MCF 10A (cell line): ENCODE measurements around the gene ZNF862. TPM values are rescaled to one million over a fixed set of nuclear protein-coding genes. Genes with fewer than 3 reads are reported as not detected.

Experiments used
- BruUV-seq: library from RNA; stranded (reverse); fragments of 400-500 nt; replicated peaks from 2 replicates; lab custom pipeline; 2021; lab: Mats Ljungman, UMichigan
- CTCF ChIA-PET: fragments of 300-600 bp; sonication (Branson Sonifier 250); formaldehyde crosslinking; extraction: SDS; loops from one replicate; lab custom pipeline; 2021; ENCODE audit warnings: antibody characterized with exemption, inconsistent platforms; lab: Yijun Ruan, JAX
- POLR2A ChIA-PET: fragments of 300-600, 350-650 bp; sonication (Branson Sonifier 250); formaldehyde crosslinking; extraction: SDS; loops from one replicate; lab custom pipeline; 2020; ENCODE audit warnings: antibody characterized with exemption, inconsistent platforms; lab: Yijun Ruan, JAX
- DNase-seq: peaks from one replicate; pipeline ENCODE4 v3.0.0-alpha.2; 2018; ENCODE audit not compliant: unreplicated experiment
- H3K27ac Mint-ChIP-seq: one replicate; pipeline ENCODE4 v1.8.0; 2022; ENCODE audit warnings: mild to moderate bottlenecking, low read depth, mixed read lengths; ENCODE audit not compliant: unreplicated experiment
- H3K27me3 Mint-ChIP-seq: one replicate; pipeline ENCODE4 v1.8.0; 2022; ENCODE audit warnings: mixed read lengths; ENCODE audit not compliant: insufficient read depth, unreplicated experiment
- H3K36me3 Mint-ChIP-seq: one replicate; pipeline ENCODE4 v1.8.0; 2022; ENCODE audit warnings: mild to moderate bottlenecking, moderate library complexity, mixed read lengths; ENCODE audit not compliant: insufficient read depth, unreplicated experiment
- H3K4me1 Mint-ChIP-seq: one replicate; pipeline ENCODE4 v1.8.0; 2022; ENCODE audit warnings: mixed read lengths; ENCODE audit not compliant: insufficient read depth, unreplicated experiment
- H3K4me3 Mint-ChIP-seq: one replicate; pipeline ENCODE4 v1.8.0; 2022; ENCODE audit warnings: mild to moderate bottlenecking, moderate library complexity, mixed read lengths; ENCODE audit not compliant: unreplicated experiment
- H3K9me3 Mint-ChIP-seq: one replicate; pipeline ENCODE4 v1.8.0; 2022; ENCODE audit warnings: mixed read lengths; ENCODE audit not compliant: unreplicated experiment
- intact Hi-C: fragments of 100-400 bp; cut with micrococcal nuclease; formaldehyde crosslinking; loops from 2 replicates; pipeline ENCODE4 v1.14.1; 2022
- total RNA-seq: library from RNA; stranded (reverse); gene quantifications from 2 replicates; pipeline ENCODE4 v1.2.3, GENCODE V29; 2022
- TF ChIP-seq, protein P1 (sequence below): fragments of 200-600 bp; IDR thresholded peaks from one replicate; pipeline ENCODE4 v1.8.0; 2022; ENCODE audit warnings: antibody characterized with exemption, mild to moderate bottlenecking; ENCODE audit not compliant: unreplicated experiment

The ZNF862 gene
- total RNA-seq, 1 experiment from 2014 or later, result 17.4 TPM

DNA sequence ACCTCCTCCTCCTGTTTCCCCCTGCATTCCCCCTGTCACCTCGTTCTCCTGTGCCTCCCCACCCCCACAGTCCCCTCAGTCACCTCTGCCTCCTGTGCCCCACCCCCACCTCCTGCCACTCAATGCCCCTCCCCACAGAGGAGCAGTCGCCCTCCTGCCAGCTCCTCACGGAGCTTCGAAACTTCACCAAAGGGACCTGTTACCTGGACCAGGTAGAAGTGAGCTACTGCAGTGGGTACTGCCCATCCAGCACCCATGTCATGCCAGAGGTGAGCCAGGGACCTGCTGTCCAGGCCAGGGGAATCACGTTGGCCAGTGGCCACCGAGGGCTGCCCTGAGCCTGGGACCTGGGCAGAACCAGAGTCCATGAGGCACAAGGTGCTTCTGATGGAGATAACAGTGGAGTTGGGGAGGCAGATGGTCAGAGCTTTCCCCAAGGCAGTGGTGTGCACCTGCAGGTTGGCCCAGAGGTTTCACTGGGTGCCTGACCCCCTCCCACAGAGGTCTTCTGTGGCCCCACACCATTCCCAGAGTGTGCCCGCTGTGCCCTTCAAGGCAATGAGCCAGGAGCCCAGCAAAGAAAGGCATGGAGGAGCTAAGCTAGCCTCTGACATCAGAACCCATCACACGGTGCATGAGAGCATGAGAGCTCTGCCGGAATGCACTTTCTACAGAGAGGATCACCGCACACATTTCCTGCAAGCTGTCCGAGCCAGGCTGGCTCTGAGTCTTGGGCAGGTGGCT, 7.0 kb upstream of the ZNF862 start:
- intact Hi-C loops, result no loop called here
- no peaks in the 10 kb centered on the region for H3K36me3 Mint-ChIP-seq
- H3K4me1 Mint-ChIP-seq, result no peaks in the 10 kb centered on the region
- no peak for DNase-seq
- ChIA-PET CTCF (interaction anchor here (0.6 kb wide), 3 partner anchors 43 to 422 kb away, joined by 3 to 4 read pairs (median 3); no protein-coding TSS in a partner anchor), POLR2A (no interaction called here)
- H3K4me3 Mint-ChIP-seq, result no peak overlapping the region
- TF ChIP-seq, protein P1, sequence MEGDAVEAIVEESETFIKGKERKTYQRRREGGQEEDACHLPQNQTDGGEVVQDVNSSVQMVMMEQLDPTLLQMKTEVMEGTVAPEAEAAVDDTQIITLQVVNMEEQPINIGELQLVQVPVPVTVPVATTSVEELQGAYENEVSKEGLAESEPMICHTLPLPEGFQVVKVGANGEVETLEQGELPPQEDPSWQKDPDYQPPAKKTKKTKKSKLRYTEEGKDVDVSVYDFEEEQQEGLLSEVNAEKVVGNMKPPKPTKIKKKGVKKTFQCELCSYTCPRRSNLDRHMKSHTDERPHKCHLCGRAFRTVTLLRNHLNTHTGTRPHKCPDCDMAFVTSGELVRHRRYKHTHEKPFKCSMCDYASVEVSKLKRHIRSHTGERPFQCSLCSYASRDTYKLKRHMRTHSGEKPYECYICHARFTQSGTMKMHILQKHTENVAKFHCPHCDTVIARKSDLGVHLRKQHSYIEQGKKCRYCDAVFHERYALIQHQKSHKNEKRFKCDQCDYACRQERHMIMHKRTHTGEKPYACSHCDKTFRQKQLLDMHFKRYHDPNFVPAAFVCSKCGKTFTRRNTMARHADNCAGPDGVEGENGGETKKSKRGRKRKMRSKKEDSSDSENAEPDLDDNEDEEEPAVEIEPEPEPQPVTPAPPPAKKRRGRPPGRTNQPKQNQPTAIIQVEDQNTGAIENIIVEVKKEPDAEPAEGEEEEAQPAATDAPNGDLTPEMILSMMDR, result no peak
- no TSS peak for BruUV-seq
- H3K9me3 Mint-ChIP-seq, result no peaks in the 10 kb centered on the region
- H3K27me3 Mint-ChIP-seq, result peaks cover 32% of the 10 kb centered on the region
- H3K27ac Mint-ChIP-seq, result no peak overlapping the region

DNA sequence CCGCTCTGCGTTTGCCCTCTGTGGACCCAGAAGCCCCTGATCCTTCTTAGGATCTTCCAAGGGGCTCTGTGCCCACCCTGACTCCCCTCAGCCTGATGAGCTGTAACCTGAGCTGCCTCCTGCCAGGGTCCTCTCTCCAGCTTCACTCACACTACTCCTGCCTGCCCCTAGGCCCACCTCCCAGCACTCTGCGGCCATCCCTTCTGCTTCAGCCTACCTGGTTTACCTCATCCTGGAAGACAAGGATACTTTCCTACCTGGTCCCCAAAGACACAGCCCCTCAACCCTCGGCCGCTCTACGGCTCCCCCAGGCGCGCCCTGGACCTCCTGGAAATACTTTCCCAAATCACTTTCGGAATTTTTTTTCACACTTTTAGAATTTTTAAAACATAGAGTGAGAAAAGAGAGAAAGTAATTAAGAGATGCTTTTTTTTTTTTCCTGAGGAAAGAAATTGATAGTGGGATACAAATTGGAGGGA, 6.4 kb upstream of the ZNF862 start:
- Mint-ChIP-seq H3K4me1 (no peaks in the 10 kb centered on the region), H3K27me3 (peaks cover 32% of the 10 kb centered on the region), H3K36me3 (no peaks in the 10 kb centered on the region), H3K9me3 (no peaks in the 10 kb centered on the region), H3K27ac (no peak overlapping the region), H3K4me3 (no peak overlapping the region)
- no peak for DNase-seq
- intact Hi-C loops, result no loop called here
- CTCF ChIA-PET, result interaction anchor here (0.6 kb wide), 2 partner anchors 43 to 51 kb away, joined by 3 to 4 read pairs; no protein-coding TSS in a partner anchor
- POLR2A ChIA-PET, result no interaction called here
- no TSS peak for BruUV-seq
- TF ChIP-seq, protein P1, result no peak

DNA sequence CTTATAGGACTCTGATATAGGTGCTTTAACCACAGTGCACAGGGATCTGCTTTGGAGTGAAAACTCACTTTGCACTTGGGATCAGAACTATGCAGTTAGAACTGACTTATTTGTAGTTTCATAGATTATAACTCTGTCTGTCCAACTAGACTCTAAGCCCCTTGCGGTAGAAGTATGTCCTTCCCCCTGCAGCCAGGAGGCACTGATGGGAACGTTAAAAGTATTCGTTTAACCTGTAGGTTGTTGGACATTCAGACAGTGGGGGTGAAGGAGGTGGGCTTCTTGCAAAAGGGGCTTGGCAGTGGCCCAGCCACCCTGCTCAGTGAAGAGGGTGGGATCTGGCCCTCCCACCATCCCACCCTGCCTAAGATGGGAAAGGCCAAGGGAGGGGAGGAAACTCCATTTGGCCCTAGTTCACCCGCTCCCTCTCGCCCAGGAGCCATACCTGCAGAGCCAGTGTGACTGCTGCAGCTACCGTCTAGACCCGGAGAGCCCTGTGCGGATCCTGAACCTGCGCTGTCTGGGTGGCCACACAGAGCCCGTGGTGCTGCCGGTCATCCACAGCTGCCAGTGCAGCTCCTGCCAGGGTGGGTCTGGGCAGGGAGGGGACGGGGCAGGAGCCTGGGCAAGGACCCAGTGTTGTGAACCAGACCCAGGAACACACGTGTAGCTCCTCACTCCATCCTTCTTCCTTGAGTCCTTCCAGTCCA, 5.7 kb upstream of the ZNF862 start:
- Mint-ChIP-seq H3K4me3 (no peak overlapping the region), H3K27ac (no peak overlapping the region), H3K9me3 (no peaks in the 10 kb centered on the region), H3K36me3 (no peaks in the 10 kb centered on the region), H3K4me1 (no peaks in the 10 kb centered on the region), H3K27me3 (peaks cover 32% of the 10 kb centered on the region)
- BruUV-seq, result no TSS peak
- DNase-seq, result no peak
- intact Hi-C loops, result no loop called here
- TF ChIP-seq, protein P1, result no peak
- ChIA-PET CTCF (interaction anchor here (0.6 kb wide), 1 partner anchor 73 kb away, joined by 3 read pairs; no protein-coding TSS in a partner anchor), POLR2A (no interaction called here)

DNA sequence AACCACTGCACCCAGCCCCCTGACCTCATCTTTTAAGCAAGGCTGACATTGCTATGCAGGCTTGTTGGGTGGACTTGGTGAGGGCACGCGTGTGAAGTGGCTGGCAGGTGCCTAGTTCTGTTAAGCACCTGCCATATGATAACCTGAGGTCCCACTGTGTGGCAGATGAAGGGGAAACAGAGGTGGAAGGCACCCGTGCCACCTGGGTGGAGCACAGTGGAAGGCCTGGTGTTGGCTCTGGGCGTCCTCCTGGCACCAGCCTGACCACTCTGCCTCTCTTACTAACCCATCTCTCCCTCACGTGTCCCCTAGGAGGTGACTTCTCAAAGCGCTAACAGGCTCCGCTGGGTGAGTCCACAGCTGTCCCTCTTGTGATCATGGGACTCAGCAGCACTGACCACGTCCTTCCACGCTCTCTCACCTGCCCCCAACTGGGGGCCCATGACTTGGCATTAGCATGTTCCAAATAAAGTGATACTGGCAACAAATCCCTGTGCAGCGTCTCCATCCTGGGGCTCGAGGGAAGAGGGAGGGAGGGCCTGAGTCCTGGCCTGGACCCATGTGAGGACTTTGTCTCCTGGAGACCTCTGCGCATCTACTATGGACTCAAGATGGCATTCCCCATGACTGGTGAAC, 4.6 kb upstream of the ZNF862 start:
- DNase-seq, result no peak
- ChIA-PET CTCF (no interaction called here), POLR2A (no interaction called here)
- H3K9me3 Mint-ChIP-seq, result no peaks in the 10 kb centered on the region
- no peak overlapping the region for H3K4me3 Mint-ChIP-seq
- H3K27me3 Mint-ChIP-seq, result peaks cover 32% of the 10 kb centered on the region
- intact Hi-C loops, result no loop called here
- BruUV-seq, result no TSS peak
- no peak overlapping the region for H3K27ac Mint-ChIP-seq
- TF ChIP-seq, protein P1, result no peak
- no peaks in the 10 kb centered on the region for H3K4me1 Mint-ChIP-seq
- no peaks in the 10 kb centered on the region for H3K36me3 Mint-ChIP-seq
